GM08714 (cell line): ENCODE results near the gene PXDC1.
"Not testable (repeated sequence)": the region's sequence is repeated elsewhere in the genome, so short reads cannot be mapped to it uniquely, and the experiment has no call there.

Source experiments
- H3K4me3 ChIP-seq: fragments of 200-500 bp; sonication (Bioruptor generic); 2 replicates; pipeline ENCODE4 v1.5.1; 2014; ENCODE audit warnings: mild to moderate bottlenecking, low read length, inconsistent platforms
- ZNF274 ChIP-seq: IDR thresholded peaks from 2 replicates; pipeline ENCODE4 v1.6.1; 2012; ENCODE audit warnings: mild to moderate bottlenecking, low read depth, low read length

Gene PXDC1

DNA sequence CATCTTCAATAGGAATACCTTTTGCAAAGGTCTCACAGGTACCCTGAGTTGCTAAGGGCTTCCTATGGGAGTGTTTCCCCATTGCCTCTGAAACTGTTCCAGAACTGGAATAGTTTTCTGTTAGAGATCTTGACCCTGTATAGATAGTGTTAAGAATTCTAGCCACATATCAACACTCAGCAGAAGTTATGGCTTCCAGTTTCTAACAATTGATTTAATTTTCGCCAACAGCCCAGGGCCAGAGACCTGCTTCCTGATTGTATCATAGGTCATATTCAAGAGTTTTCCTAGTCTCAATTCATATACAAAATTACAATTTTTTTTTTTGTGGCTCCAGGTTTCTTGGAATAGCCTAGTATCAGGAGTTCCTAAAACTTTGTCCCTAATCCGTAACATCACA is 61.0 kb downstream of the PXDC1 start:
- no peak overlapping the region for H3K4me3 ChIP-seq
- no peak for TF ChIP-seq ZNF274

DNA sequence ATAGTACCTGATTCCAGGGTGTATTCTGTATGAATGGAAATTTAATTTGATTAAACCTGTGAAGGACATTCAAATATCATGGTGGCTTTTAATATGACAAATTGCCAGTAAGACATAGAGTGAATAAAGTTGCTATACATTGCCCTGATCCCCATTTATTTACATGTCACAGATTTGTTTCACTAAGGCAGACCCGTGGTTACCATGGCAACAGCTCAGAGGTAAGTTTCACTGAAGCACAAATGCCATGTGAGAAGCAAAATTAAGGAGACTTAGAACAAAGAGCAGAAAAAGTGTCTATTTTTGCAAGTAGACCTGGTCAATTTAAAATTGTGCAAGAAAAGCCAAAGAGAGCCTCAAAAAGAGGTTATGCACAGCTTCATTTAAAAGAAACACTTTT is 63.7 kb downstream of the PXDC1 start:
- TF ChIP-seq ZNF274, result no peak

DNA sequence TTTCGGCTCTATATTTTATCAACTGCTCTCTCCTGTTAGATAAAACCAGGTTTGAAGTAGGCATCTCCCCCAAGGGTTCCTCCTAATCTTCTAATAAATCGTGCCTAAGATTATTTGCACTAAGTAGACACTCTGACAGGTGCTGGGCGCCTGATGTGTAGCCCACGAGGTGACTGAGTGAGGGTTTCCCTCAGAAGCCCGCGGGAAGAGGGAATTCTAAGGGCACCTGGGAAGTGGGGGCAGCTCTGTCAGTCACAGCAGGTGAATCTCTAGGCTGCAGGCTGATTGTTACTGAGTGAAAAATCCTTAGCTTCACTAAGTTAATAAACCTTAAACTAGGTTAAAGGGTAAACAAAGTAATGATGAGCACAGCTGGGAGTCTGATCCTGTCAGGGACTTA is 68.2 kb downstream of the PXDC1 start:
- TF ChIP-seq ZNF274, result no peak
- no peak overlapping the region for H3K4me3 ChIP-seq

More for the DNA sequence above, 63.7 kb downstream of the PXDC1 start:
- H3K4me3 ChIP-seq, result no peak overlapping the region

DNA sequence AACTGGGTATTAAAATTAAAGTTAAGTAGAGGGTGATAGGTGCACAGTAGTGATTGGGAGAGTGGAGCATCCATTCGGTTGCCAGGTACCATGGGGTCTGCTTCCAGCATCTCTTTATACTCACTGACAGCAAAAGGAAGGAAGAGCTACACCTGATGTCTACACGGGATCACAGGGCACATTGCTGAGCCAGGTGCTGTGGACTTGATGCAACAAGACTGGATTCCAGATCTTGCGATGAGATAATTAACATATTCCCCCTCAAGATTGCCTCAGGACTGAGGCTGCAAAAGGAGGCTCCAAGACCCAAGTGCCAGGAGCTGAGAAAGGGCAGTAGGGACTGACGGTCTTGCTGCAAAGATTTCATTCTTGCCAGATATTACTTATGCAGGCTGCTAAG is 72.6 kb downstream of the PXDC1 start:
- TF ChIP-seq ZNF274, result no peak
- no peak overlapping the region for H3K4me3 ChIP-seq

DNA sequence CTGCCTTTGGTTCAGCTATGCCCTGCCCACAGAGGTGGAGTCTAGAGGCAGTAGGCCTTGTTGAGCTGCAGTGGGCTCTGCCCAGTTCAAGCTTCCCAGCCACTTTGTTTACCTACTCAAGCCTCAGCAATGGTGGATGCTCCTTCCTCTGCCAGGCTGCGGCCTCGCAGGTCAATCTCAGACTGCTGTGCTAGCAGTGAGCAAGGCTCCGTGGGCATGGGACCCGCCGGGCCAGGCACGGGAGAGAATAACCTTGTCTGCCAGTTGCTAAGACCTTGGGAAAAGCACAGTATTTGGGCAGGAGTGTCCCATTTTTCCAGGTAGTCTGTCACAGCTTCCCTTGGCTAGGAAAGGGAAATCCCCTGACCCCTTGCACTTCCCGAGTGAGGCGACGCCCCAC is 73.8 kb downstream of the PXDC1 start:
- H3K4me3 ChIP-seq, result not testable (repeated sequence)

DNA sequence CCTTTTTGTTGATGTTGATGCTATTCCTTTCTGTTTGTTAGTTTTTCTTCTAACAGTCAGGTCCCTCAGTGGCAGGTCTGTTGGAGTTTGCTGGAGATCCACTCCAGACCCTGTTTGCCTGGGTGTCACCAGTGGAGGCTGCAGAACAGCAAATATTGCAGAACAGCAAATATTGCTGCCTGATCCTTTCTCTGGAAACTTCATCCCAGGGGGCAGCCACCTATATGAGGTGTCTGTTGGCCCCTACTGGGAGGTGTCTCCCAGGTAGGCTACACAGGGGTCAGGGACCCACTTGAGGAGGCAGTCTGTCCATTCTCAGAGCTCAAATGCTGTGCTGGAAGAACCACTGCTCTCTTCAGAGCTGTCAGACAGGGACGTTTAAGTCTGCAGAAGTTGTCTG is 74.2 kb downstream of the PXDC1 start:
- not testable (repeated sequence) for H3K4me3 ChIP-seq
